Mesodermal cell (in vitro differentiated cells): ENCODE results near the gene EMILIN3.

Source experiments
- H3K27ac ChIP-seq: 2 replicates; pipeline ENCODE4 v1.7.0; 2013; ENCODE audit warnings: mild to moderate bottlenecking, low read depth, low read length, moderate library complexity; ENCODE audit not compliant: severe bottlenecking
- H3K36me3 ChIP-seq: 2 replicates; pipeline ENCODE4 v1.7.1; 2013; ENCODE audit warnings: mild to moderate bottlenecking, low read length, moderate library complexity; ENCODE audit not compliant: control insufficient read depth, insufficient read depth
- H3K4me1 ChIP-seq: one replicate; pipeline ENCODE4 v1.7.1; 2013; ENCODE audit warnings: mild to moderate bottlenecking, low read length; ENCODE audit not compliant: insufficient read depth, control insufficient read depth, poor library complexity, severe bottlenecking
- H3K4me3 ChIP-seq: 2 replicates; pipeline ENCODE4 v1.7.0; 2013; ENCODE audit warnings: low read length, control low read depth, mild to moderate bottlenecking; ENCODE audit not compliant: insufficient read depth, poor library complexity, severe bottlenecking; ENCODE audit errors: extremely low read depth
- H3K9me3 ChIP-seq: 2 replicates; pipeline ENCODE4 v1.7.1; 2013; ENCODE audit warnings: mild to moderate bottlenecking, low read length, moderate library complexity; ENCODE audit not compliant: control insufficient read depth
- WGBS, 2 experiments: methylation state at CpG; one replicate each; pipeline ENCODE4 v1.1.5; 2013; ENCODE audit warnings: missing lambda C conversion rate in 2 of 2; ENCODE audit not compliant: insufficient coverage in 2 of 2; 5-methylcytosine and 5-hydroxymethylcytosine counted together

EMILIN3 gene

GRCh38 chr20:41406353-41406752 is 39.7 kb upstream of the EMILIN3 start:
- no peaks in the 10 kb centered on the region for H3K4me1 ChIP-seq
- 93 to 100% methylated on average over 5 to 7 of the region's 10 CpGs for WGBS, 2 experiments
- H3K9me3 ChIP-seq, result no peaks in the 10 kb centered on the region
- no peak overlapping the region for H3K4me3 ChIP-seq
- peaks cover 85% of the 10 kb centered on the region for H3K36me3 ChIP-seq
- no peak overlapping the region for H3K27ac ChIP-seq

GRCh38 chr20:41405436-41405835 is 38.8 kb upstream of the EMILIN3 start:
- no peak overlapping the region for H3K27ac ChIP-seq
- 92 to 100% methylated on average over 2 to 3 of the region's 3 CpGs for WGBS, 2 experiments
- H3K4me1 ChIP-seq, result no peaks in the 10 kb centered on the region
- peaks cover 76% of the 10 kb centered on the region for H3K36me3 ChIP-seq
- H3K4me3 ChIP-seq, result no peak overlapping the region
- no peaks in the 10 kb centered on the region for H3K9me3 ChIP-seq

GRCh38 chr20:41403604-41404003 is 37.0 kb upstream of the EMILIN3 start:
- Histone ChIP-seq H3K4me3 (no peak overlapping the region), H3K4me1 (no peaks in the 10 kb centered on the region), H3K9me3 (no peaks in the 10 kb centered on the region), H3K27ac (no peak overlapping the region), H3K36me3 (peaks cover 59% of the 10 kb centered on the region)
- WGBS, 2 experiments, result 95 to 97% methylated on average over 11 of the region's 12 CpGs

GRCh38 chr20:41398408-41398807 is 31.8 kb upstream of the EMILIN3 start:
- WGBS, 2 experiments, result 100% methylated on average over 1 of the region's 2 CpGs; no CpG with 5 or more reads in 1 of the 2 experiments
- Histone ChIP-seq H3K4me1 (peaks cover 5% of the 10 kb centered on the region), H3K27ac (no peak overlapping the region), H3K36me3 (peaks cover 9% of the 10 kb centered on the region), H3K4me3 (no peak overlapping the region), H3K9me3 (no peaks in the 10 kb centered on the region)

GRCh38 chr20:41395667-41396664 is 29.3 kb upstream of the EMILIN3 start:
- Histone ChIP-seq H3K4me3 (no peak overlapping the region), H3K4me1 (peaks cover 10% of the 10 kb centered on the region), H3K9me3 (no peaks in the 10 kb centered on the region), H3K27ac (peak overlapping the region; percentile 45), H3K36me3 (no peaks in the 10 kb centered on the region)
- WGBS, 2 experiments, result 54 to 59% methylated on average over 5 to 10 of the region's 18 CpGs

GRCh38 chr20:41394931-41395666 is 28.5 kb upstream of the EMILIN3 start:
- Histone ChIP-seq H3K36me3 (no peaks in the 10 kb centered on the region), H3K9me3 (no peaks in the 10 kb centered on the region), H3K4me3 (no peak overlapping the region), H3K27ac (no peak overlapping the region), H3K4me1 (peaks cover 10% of the 10 kb centered on the region)
- WGBS, 2 experiments, result 96 to 98% methylated on average over 5 to 6 of the region's 9 CpGs

GRCh38 chr20:41394081-41394480 is 27.5 kb upstream of the EMILIN3 start:
- peaks cover 10% of the 10 kb centered on the region for H3K4me1 ChIP-seq
- no peak overlapping the region for H3K27ac ChIP-seq
- 90 to 100% methylated on average over 2 of the region's 2 CpGs for WGBS, 2 experiments
- H3K4me3 ChIP-seq, result no peak overlapping the region
- no peaks in the 10 kb centered on the region for H3K9me3 ChIP-seq
- H3K36me3 ChIP-seq, result no peaks in the 10 kb centered on the region

- Histone ChIP-seq H3K4me1 (peaks cover 10% of the 10 kb centered on the region), H3K4me3 (no peak overlapping the region), H3K9me3 (no peaks in the 10 kb centered on the region), H3K27ac (no peak overlapping the region), H3K36me3 (no peaks in the 10 kb centered on the region)
- WGBS, 2 experiments, result 100% methylated on average over 2 of the region's 3 CpGs; no CpG with 5 or more reads in 1 of the 2 experiments
Measured at GRCh38 chr20:41393705-41394066, 27.1 kb upstream of the EMILIN3 start.

GRCh38 chr20:41392871-41393704 is 26.5 kb upstream of the EMILIN3 start:
- Histone ChIP-seq H3K4me3 (no peak overlapping the region), H3K36me3 (no peaks in the 10 kb centered on the region), H3K9me3 (no peaks in the 10 kb centered on the region), H3K27ac (peak overlapping the region; percentile 66), H3K4me1 (peaks cover 10% of the 10 kb centered on the region)
- 79 to 88% methylated on average over 7 to 9 of the region's 12 CpGs for WGBS, 2 experiments

- Histone ChIP-seq H3K36me3 (no peaks in the 10 kb centered on the region), H3K27ac (peak overlapping the region; percentile 79), H3K4me3 (no peak overlapping the region), H3K4me1 (peaks cover 10% of the 10 kb centered on the region), H3K9me3 (no peaks in the 10 kb centered on the region)
- no CpG with 5 or more reads among the region's 1 CpG for WGBS, 2 experiments
Measured at GRCh38 chr20:41392295-41392694, 25.7 kb upstream of the EMILIN3 start.
